Measurements from ENCODE around the gene PKN1. TPM values are rescaled to one million over a fixed set of nuclear protein-coding genes. Genes with fewer than 3 reads are reported as not detected.

PKN1 gene
- total RNA-seq, 6 experiments from 2014 or later, result 19.5 to 49.4 (median 34.1) TPM

DNA sequence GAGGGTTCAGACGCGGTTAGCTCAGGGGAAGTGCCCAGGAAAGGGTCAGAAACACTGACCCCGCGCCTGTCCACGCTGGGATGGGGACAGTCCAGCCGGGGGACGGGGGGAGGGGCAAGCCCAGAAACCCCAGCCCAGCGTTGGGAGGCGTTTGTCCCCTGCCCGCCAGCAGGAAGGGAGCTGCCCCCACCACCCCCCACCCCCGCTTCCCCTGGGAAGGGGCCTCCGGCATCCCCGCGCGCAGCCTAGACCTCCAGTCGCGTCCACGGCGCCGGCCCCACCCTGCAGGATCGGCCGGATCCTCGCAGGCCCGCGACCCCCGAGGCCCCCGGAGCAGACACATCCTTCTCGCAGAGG is 62.5 kb downstream of the PKN1 start:
- Histone ChIP-seq H3K4me1 (peaks cover 0 to 39% (median 14%) of the 10 kb centered on the region in 4 donors), H3K27me3 (no peaks in the 10 kb centered on the region), H3K4me3 (peak overlapping the region; percentile 75 to 90 (median 82)), H3K9me3 (no peaks in the 10 kb centered on the region), H3K36me3 (no peaks in the 10 kb centered on the region), H3K27ac (peak overlapping the region in 2 of 3 donors; percentile 38 to 74)
- ATAC-seq, result peak in 1 of 4 donors; percentile 1
- no CpG with 5 or more reads among the region's 28 CpGs for WGBS (ENCODE audit: insufficient coverage, low coverage, low lambda C conversion rate, missing lambda C conversion rate)
- intact Hi-C loops (cut with DNase I), result no loop called here
- TF ChIP-seq CTCF (IDR thresholded peaks at IDR 0.05), result no peak
- no peak for TF ChIP-seq POLR2A (IDR thresholded peaks at IDR 0.05)
- DNase-seq, result peak in 1 of 3 donors; percentile 41

- intact Hi-C loops (cut with DNase I), result no loop called here
- TF ChIP-seq POLR2A (IDR thresholded peaks at IDR 0.05) (peak; percentile 69), CTCF (IDR thresholded peaks at IDR 0.05) (no peak)
- no peaks in the 10 kb centered on the region for H3K9me3 ChIP-seq
- 14% methylated on average over 16 of the region's 71 CpGs for WGBS (ENCODE audit: insufficient coverage, low coverage, low lambda C conversion rate, missing lambda C conversion rate)
- H3K36me3 ChIP-seq, result no peaks in the 10 kb centered on the region
- ATAC-seq (peak; percentile 93 to 96 (median 94)), DNase-seq (peak; percentile 96 to 97 (median 97))
- no peaks in the 10 kb centered on the region for H3K27me3 ChIP-seq
- peaks cover 0 to 39% (median 14%) of the 10 kb centered on the region in 4 donors for H3K4me1 ChIP-seq
- H3K4me3 ChIP-seq, result peak within 1 kb of the TSS; percentile 75 to 90 (median 82)
- H3K27ac ChIP-seq, result peak within 1 kb of the TSS; percentile 38 to 81 (median 74)
These were observed 63.1 kb downstream of the PKN1 start, which contains the start of gene GIPC1 for GRCh38 chr19:14496029-14496833. GIPC1 (minus strand) TSS chr19:14496127; CDS start chr19:14482976, 13,151 bp downstream.

DNA sequence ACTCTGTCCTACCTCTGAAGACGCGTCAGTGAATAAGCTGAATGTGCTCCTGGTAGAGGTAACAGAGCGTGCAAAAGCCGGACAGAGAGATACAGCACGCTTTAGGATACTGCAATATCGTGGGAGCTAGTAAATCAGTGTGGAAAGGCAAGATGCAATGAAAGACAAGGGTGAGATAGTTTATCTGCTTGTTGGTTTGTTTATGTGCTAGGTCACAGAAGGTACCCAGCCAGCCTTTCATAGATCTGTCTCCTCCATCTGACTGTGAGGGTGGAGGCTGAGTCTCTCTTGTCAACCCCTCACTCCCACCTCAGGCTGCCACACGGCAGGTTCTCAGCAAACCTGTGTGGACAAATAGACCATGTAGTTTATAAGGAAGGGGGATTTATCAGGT is 63.7 kb downstream of the PKN1 start:
- TF ChIP-seq POLR2A (IDR thresholded peaks at IDR 0.05) (no peak), CTCF (IDR thresholded peaks at IDR 0.05) (no peak)
- Histone ChIP-seq H3K27me3 (no peaks in the 10 kb centered on the region), H3K4me1 (peaks cover 0 to 39% (median 14%) of the 10 kb centered on the region in 4 donors), H3K4me3 (peak overlapping the region in 1 of 3 donors; percentile 82), H3K27ac (peak overlapping the region; percentile 15 to 81 (median 74)), H3K9me3 (no peaks in the 10 kb centered on the region), H3K36me3 (no peaks in the 10 kb centered on the region)
- DNase-seq (no peak), ATAC-seq (peak in 2 of 4 donors; percentile 1 to 3)
- 42% methylated on average over 7 of the region's 7 CpGs for WGBS (ENCODE audit: insufficient coverage, low coverage, low lambda C conversion rate, missing lambda C conversion rate)
- intact Hi-C loops (cut with DNase I), result no loop called here

DNA sequence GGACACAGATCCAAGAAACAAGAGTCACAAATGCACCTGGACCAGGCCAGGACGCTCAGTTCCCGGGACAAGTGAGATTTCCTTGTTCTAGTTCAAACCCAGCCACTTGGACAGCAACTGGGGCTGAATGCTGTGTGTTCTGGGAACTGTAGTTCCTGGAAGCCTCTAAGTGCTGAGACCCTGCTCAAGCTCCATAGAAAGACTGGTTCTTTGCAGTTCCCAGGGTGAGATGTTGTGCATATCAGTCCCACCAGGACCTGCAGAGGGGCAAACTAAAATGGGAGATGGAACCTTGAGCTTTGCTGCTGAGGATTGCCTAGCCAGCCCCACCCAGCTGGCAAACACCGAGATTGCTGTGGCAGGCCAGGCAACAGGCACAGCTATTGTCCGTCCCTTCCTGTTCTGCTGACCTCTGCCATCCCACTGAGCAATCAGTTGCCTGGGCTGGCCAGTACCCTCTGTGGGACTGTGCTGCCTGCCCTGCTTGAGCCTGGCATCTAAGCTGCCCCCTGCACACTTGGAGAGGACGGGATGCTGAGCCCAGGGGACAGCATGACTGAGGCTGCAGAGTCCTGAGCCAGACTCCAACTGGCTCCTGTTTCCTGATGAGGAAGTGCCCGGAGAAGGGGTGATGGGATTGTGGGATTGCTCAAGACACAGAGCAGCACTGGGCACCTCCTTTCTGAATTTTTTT is 64.3 kb downstream of the PKN1 start:
- peaks cover 0 to 43% (median 16%) of the 10 kb centered on the region in 4 donors for H3K4me1 ChIP-seq
- 36% methylated on average over 3 of the region's 6 CpGs for WGBS (ENCODE audit: insufficient coverage, low coverage, low lambda C conversion rate, missing lambda C conversion rate)
- no peaks in the 10 kb centered on the region for H3K36me3 ChIP-seq
- peak overlapping the region; percentile 15 to 81 (median 74) for H3K27ac ChIP-seq
- DNase-seq (peak; percentile 64 to 84 (median 77)), ATAC-seq (peak; percentile 51 to 67 (median 59))
- no peaks in the 10 kb centered on the region for H3K27me3 ChIP-seq
- intact Hi-C loops (cut with DNase I), result no loop called here
- TF ChIP-seq POLR2A (IDR thresholded peaks at IDR 0.05) (no peak), CTCF (IDR thresholded peaks at IDR 0.05) (no peak)
- no peak overlapping the region for H3K4me3 ChIP-seq
- H3K9me3 ChIP-seq, result no peaks in the 10 kb centered on the region

Data from right lobe of liver (tissue), 6 donors.